Kidney capillary endothelial cell (primary cell): ENCODE data around the gene KRT35.

ENCODE experiments used
- DNase-seq: peaks from one replicate; pipeline ENCODE4 v3.0.0-alpha.2; 2018; ENCODE audit warnings: low spot score

KRT35 gene

DNA sequence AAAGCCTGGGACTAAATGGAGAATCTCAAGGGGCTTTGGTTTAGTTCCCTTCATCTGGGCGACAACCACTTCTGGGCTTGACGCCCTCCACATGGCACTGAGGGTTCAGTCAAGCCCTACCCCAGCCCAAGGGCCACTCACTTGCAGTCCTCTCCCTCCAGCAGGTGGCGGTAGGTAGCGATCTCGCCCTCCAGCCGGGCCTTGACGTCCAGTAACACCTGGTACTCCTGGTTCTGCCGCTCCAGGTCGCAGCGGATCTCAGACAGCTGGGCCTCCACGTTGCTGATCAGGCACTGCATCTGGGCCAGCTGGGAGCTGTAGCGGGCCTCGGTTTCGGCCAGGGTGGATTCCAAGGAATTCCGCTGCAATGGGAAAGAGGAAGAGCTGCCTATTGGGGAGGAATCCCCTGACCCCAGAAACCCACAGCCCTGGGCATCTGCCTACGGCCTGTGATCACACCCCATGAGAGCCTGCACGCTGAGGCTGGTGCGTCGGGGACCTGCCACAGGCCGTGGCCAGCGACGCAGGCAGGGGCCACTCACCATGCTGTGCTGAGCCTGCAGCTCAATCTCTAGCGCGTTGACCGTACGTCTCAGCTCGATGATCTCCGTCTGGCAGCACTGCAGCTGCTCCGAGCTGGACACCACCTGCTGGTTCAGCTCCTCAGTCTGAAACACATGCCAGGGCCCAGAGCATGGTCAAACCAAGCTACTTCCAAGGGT is 6.0 kb upstream of the KRT35 start:
- no peak for DNase-seq

DNA sequence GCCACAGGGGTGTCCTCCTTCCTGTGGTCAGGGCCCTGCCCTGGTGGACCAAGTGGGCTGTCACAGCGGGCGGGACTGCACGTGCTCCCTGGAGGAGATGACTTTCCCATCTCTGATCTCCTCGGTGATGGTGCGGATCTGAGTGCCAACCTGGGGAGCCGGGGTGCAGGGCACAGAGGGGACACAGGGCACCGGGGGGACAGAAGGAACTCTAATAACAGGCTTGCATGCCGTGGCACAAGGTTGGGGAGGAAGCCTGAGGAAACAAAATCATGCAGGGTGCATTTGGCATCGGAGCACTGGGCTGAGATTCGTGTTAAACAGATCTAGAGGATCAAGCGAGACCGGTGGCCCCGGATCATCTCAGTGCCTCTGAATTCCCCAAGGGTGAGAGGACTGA is 5.4 kb upstream of the KRT35 start:
- DNase-seq = no peak

DNA sequence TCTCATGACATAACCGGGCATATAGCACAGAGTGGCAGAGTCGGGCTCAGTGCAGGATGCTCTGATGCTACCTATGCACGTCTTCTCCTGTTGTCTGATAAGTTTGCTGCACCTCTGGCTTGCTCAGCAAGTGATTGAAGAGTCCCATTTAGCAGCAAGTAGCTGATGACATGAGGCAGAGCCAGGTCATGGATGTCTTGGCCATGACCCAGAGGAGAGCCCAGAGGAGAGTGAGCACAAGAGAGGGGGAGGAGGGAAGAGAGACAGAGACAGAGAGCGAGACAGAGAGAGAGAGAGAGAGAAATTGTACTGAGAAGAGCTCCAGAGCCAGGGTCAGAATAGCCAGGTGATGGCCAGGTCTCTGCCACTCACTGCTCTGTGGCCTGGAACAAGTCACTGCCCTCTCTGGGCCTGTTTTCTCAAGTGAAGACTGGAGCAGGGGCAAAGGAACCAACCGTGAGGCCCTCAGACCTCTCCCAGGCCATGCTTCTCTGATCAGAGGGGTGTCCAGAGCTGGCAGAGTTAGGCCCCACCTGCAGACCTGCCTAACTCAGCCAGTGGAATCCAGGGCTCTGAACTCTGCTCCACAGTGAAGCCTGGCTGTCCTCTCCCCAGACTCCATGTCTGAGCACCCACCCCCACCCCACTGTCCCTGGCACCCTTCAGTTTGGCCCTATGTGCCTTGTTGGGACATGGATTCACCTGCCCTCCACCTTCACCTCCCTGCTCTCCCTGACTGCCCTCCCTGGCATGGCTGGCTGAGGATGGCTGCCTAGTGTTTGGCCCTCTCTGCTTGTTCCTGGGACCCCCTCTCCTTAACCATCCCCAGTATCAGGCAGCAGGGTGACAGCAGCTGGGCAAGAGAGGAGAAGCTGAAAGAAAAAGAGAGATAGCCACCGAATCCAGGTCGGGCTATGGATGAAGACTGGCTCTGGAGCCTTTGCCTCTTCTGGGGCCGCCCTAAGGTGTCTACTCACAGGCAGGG is 4.3 kb upstream of the KRT35 start:
- no peak for DNase-seq

DNA sequence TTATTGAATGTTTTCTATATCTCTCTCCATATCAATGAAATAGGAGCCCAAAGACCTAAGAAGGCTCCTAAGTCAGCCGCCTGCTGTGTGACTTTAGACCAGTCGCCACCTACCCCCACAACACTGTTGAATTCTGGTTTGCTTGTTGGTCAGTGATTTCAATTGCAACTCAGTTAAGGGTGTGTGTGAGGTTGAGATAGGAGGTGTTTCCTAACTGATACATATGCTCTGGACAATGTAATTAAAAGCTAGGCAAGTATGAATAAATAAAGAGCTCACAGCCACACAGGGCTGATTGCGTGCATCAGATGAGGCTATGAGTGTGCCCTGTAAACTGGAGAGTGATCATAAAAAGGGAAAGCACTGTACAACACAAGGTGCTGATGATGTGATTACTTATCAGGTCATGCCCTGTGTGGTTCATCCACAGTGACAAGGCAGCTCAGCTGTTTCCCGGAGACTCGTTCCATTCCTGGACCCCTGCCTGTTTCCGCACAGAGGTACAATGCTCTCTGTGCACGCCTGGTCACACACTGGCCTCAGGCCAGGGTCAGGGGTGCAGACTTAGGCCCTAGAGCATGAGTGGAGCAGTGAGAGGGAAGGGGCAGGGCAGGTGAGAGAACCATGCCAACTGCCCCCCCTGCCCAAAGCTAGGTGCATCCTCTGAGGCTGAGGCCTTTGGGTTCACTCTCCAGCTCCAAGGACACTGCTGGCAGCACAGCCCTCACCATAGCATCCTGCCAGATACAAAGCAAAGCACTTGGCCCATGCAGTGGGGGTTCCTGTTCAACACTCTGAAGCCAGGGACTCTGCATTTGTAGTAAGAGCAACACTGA is 3.3 kb upstream of the KRT35 start:
- DNase-seq = no peak

DNA sequence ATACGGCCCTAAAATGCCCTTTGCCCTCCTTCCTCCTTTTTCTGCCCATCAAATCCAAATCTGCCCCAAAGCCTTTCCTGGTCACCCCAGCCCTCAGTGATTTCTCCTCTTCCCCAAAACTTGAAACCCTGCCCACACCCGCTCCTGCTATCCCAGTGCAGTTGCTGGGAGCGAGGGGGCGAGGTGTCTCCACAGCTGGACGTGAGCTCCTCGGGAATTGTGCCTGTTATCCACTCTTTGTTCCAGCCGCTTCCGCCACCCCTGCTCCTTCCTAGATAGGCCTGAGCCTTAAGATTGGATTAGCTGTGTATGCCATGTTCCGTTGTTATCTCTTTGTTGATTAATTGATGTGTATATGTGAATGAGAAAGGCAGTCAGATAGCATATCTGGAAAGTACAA is 2.6 kb upstream of the KRT35 start:
- no peak for DNase-seq

DNA sequence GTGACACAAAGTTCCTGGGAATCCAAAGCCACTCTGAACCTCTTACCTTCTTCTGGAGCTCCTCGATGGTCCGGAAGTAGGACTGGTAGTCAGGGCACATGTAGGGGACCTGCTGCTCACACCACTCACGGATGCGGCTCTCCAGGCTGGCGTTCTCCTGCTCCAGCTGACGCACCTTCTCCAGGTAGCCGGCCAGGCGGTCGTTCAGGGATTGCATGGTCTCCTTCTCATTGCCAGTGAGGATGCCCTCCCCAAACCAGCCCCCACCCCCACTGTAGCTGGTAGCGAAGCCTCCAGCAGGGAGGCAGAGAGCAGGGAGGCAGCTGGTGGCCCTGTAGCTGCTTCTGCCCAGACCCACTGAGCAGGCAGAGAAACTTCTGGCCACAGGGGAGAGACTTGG is 370 bp downstream of the KRT35 start:
- no peak for DNase-seq

DNA sequence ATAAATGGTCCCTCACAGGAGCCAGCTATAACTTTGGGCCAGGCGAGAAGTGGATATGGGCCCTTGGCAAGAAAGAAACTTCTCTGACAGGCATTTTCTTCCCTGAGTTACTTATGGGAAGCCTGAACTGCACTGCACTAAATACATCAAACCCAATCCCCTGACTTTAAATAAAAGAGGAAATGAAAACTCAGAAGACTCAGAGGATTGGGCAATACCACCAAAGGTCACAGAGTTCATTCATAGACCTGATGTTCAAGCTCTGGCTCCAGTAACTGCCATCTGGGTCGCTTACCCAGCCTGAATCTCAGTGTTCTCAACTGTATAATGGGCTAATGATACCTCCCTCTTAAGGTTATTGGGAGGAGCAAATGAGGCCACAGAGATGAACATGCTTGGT is 815 bp downstream of the KRT35 start:
- no peak for DNase-seq

DNA sequence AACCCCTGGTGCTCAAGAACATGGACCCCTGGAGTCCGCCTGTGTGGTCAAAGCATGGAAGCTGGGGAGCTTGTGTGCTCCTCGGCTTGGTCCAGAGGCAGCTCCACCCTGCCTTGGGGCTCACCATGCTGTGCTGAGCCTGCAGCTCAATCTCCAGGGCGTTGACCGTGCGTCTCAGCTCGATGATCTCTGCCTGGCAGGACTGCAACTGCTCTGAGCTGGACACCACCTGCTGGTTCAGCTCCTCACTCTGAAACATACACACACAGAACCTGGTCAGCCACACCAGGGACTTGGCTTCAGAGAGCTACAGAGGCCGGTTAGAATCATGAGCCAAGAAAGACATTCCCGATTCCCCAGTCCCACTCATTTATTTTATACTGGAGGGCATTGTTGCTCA is 2.7 kb downstream of the KRT35 start:
- no peak for DNase-seq

DNA sequence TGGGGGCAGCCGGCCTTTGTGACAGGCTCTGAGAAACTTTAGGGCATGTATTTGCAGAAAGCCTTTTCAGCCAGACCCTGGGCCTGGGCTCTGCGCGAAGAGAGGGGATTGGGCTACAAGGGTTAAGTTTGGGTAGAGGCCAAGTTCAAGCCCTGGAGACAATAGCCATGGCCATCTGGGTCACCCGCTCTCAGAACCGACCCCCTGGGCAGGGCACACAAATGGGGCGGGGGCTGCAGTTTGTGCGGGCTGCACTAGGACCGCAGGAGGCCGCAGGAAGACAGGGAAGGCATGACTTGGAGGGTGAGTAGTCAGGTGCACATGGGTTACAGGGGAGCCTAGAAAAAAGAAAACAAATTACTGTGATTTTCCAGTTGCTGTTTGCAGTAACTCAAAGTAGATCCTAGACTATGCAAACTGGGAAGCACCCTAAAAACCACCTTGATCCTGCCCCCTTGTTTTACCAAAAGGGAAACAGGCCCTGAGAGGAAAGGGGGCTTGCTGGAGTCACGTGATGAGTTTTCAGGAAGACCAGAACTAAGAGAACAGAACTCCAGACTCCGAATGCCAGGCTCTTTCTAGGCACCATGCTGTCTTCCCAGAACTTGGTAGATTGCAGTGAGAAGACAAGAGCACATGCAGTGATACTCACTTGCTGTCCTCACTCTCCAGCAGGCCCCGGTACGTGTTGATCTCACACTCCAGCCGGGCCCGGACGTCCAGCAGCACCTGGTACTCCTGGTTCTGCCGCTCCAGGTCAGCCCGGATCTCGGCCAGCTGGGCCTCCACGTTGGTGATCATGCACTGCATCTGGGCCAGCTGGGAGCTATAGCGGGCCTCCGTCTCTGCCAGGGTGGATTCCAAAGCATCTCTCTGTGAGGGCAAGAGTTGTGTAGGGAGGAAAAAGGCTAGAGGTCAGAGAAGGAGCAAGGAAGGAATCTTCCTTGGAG is 3.8 kb downstream of the KRT35 start:
- no peak for DNase-seq

DNA sequence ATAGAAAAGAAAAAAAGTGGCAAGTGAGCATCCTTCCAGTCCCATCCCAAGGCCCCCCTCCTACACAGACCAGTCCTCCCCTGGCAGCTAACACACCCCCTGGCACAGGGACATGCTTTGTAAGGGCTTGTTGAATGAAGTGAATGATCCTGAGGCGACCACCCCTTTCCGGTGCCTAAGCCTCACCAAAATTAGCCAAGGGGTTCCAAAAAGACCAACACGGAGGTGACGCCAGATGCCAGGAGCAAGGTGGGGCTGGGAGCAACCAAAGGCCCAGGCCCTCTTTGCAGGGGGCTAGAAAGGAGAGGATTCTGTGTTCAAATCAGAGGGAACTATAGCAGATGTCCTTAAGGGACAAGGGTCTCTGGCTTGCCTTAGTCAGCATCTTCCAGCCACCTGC is 5.5 kb downstream of the KRT35 start:
- no peak for DNase-seq

DNA sequence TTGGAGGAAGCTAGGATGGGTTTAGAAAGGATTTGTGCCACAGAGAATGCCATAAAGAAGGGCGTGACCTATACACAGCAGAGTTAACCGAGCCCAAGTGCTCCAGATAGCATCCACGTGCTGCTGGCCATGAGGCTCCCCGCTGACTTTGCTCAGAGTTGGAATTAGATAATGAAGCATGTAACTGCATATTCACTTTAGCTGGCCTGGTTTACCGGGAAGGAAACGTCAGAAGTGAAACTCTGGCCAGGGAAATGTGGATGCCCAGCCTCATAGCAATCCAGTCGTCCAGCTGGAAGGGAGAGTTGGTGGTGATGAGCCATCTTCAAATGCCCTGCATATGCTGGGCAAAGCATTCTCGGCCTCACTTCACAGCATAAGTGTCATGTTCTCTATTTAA is 6.1 kb downstream of the KRT35 start:
- DNase-seq = no peak

DNA sequence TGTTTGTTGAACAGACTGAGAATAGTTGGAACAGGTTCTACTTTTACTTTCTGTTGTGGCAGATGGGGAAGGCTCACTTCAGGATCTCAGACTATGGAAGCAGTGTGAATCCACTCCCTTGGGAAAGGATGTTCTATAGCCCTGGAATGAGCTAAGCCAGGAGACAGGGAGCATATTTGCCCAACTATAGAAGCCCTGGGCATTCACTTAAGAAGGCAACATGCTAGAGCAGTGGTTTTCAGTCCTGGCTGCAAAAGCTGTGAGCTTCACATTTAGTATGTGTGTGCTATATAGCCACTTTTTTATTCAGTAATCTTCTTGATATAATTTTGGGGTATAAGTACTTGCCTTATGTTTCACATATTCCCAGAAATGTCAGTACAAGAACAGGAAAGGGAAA is 12.6 kb downstream of the KRT35 start:
- DNase-seq = no peak

DNA sequence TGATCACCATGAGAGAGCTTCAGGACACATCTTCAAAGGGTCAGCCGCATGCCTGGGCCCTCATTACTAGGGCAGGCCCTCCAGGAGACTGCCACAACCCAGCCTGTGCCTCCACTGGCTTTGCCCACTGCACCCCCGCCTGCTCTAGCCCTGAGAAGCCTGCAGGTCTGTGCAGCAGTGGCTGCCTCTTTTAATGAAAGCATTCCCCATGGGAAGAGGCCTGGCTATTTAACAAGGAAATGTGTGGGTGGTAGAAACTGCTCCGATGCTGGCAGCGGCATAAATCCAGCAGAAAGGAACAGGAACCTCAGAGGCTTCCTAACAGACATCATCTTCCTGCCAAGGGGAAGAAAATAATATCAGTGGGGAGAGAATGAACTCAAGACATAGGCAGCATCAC is 13.4 kb downstream of the KRT35 start:
- no peak for DNase-seq

DNA sequence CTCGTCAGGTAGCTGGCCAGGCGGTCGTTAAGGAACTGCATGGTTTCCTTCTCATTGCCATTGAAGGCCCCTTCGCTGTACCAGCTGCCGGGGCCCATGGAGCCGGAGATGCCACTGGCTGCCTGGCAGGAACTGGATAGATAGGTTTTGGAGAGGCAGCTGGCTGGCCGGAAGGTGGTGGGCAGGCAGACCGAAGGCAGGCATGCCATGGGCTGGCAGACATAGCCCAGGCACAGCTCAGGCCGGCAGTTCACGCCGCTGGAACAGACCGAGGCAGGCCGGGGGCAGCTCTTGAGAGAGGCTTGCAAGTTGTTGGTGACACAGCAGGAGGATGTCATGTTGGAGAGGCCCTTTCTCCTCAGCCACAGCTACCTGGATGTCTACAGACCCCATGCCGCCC is 14.0 kb downstream of the KRT35 start, which contains the start of gene KRT32:
KRT32 (minus strand) TSS at position 399 of the 400 bp plus-strand sequence; CDS start at position 338, 61 bp downstream.
- DNase-seq = no peak

DNA sequence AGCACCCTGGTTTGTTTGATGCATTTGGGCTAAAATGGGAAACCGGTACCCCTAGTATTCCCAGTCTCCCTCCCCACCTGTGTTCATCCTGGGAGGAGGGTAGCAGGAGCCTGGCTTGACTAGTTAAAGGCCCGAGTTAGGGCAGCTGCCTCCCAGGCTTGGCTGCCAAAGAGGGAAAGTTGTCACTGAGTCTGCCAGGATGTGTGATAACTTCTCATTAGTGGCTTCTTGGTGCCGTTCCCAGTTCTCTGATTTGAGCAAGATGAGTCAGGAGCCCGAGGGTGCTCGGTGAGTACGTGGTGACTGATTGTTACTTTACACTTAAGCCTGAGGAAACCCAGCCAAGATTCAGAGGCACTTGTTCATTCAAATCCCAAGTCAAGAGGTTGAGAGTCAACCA is 16.3 kb downstream of the KRT35 start:
- DNase-seq = peak; percentile 68

DNA sequence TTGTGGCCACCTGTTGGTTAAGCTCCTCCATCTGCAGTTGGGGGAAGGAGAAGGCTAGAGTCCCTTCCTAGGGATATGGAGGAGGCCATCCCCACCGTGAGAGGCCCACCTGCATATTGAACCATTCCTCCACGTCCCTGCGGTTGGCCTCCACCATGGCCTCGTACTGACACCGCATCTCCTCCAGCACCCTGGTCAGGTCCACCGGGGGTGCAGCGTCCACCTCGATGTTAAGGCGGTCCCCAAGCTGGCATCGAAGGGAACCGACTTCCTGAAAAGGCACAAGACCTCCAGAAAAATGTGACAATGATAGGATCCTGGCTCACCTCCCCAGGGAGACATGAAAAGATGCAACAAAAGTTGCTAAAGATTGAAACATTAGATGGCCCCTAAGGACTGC is 16.8 kb downstream of the KRT35 start:
- DNase-seq = no peak

DNA sequence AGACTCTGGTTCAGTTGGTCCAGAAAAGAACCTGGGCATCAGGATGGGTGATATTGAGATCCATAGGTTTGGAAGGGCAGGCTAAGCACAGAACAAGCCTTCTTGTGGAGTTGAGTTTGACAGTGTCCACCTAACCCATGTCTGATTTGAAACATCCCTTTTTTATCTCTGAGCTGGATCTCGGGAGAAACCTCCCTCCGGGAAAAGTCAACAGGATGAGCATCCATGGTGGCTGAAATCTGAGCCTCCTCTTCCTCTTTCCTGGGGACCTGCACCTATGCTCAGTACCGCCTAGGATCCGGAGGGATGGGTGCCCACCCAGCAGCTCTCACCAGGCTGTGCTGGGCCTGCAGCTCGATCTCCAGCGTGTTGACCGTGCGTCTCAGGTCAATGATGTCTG is 17.2 kb downstream of the KRT35 start:
- no peak for DNase-seq

DNA sequence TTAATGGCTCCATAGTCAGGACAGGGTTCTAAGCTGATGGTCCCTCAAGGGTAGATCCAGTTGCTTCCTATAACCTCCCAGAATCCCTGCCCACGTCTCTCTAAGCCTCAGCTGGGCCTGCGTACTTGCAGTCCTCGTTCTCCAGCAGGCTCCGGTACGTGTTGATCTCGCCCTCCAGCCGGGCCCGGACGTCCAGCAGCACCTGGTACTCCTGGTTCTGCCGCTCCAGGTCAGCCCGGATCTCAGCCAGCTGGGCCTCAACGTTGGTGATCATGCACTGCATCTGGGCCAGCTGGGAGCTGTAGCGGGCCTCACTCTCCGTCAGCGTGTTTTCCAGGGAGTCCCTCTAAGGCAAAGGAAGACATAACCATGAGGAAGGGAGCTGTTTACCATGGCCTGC is 18.2 kb downstream of the KRT35 start:
- no peak for DNase-seq

DNA sequence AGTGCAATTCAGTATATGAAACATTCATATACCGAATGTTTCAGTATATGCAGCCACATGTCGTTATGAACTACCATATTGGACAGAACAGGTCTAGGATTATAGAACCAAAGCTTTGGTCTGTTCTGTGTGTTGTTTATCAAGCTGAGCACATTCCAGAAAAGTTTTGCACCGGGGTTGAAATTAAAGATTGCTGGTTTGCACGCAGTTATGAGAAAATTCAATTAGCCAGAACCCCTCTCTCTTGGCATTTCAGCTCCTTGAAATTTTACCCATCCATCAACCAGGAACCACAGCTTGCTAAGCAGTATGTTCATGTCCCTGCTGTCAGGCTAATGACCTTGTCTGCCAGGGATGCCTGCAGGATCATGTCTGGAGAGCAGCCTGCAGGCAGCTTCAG is 23.3 kb downstream of the KRT35 start:
- DNase-seq = no peak

DNA sequence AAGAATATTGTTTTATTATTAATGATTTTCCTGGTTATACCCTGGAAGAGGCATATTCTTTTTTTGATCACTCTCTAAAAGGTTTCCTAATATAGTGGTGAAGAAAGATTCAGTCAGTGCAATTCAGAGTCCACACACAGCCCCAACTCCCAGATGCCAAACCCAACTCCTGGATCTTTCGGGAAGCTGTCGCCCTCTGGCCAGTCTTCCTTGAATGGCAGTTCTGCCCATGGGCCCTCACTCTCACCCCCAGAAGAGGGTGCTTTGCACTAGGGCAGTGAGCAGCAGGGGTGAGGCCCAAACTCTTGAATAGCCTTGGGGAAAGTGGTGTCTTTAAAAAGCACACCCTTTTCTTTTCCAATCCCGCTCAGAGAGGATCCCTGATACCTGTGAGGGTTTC is 24.7 kb downstream of the KRT35 start:
- no peak for DNase-seq

DNA sequence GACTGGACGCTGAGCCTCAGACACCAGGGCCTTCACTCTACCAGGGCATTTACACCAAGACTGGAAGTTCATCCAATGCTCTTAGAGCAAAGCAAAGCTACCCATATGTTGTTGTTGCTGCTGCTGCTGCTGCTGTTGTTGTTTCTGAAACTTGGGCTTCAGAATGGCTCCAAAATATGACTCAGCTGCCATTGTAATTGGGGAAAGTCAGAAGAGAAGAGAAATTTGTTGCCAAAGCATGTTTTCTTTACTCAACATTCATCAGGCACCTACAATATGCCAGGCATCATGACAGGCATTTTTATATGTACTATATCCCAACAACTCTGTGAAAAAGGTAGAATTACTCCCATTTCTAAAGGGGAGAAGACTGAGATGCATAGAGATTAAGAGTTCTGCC is 25.7 kb downstream of the KRT35 start:
- DNase-seq = no peak
